Measurements from ENCODE around the gene TEX29. TPM values are rescaled to one million over a fixed set of nuclear protein-coding genes. Genes with fewer than 3 reads are reported as not detected.

Gene TEX29
- total and polyA plus RNA-seq, 2 of the 4 experiments (the other 2 are of a cell fraction), result 0.46 TPM; not detected in 1

DNA sequence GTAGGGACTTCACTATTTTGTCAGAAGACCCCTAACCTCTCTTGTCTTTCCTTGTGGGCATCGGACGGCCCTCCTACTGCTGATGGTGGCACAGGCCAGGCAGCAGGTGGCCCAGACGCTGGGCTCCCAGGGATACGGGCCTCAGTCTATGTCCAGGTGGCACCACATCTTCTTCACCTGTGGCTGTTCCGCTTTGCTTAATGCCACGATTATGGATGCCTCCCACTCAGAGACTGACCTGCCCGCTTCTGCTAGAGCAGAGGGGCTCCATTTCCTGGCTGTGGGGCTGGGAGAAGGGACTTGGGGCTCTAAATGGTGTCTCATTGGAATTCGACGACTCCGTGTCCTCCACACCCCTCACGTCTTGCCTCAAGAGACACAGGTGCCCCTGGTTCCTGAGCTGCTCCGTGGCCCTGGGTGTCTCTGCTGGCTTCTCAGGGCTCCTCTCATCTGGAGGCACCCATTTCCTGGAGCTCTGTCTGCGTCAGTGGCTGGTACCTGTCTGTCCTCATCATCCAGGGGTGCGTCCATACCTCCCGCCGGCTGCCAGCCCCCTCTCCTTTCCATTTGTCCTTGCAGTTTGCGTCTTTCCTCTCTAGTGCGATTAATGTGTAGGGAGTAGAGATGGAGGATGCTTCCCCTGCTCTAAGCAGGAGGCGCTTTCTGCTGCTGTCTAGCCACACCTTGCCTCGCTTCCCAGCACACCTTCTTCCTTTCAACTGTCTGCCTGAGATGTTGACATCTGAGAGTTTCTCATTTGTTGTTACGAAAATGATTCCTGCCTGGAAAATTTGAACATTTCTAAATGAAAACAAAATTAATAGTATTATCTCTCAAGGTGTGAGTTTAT is 63.4 kb downstream of the TEX29 start:
- WGBS, 2 experiments (ENCODE audit: extremely low coverage in 2 of 2, insufficient read length in 1 of 2), result 62% methylated on average over 5 of the region's 21 CpGs; no CpG with 5 or more reads in 1 of the 2 experiments
- Histone ChIP-seq H2BK20ac (ENCODE audit: low read depth, low read length) (no peak overlapping the region), H3K4ac (ENCODE audit: low read depth, low read length) (no peak overlapping the region), H3K36me3 (ENCODE audit: control insufficient read depth, insufficient read depth, low read length) (no peaks in the 10 kb centered on the region), H3K23ac (ENCODE audit: low read depth, low read length) (no peak overlapping the region), H4K5ac (ENCODE audit: low read depth, low read length) (no peak overlapping the region), H3K4me3 (ENCODE audit: insufficient read depth, low read depth, low read length) (no peak overlapping the region), H2AFZ (replicated peaks; ENCODE audit: low read length, poor library complexity) (no peak overlapping the region), H2AK5ac (ENCODE audit: low read depth, low read length) (no peak overlapping the region), H2BK15ac (ENCODE audit: low read depth, low read length) (no peak overlapping the region), H4K20me1 (ENCODE audit: insufficient read depth, low read length) (no peaks in the 10 kb centered on the region), H3K9me1 (ENCODE audit: insufficient read depth, low read length) (0 out of 2 replicates have a peak, but pooled peaks cover 2% of the 10 kb centered on the region), H3K79me1 (ENCODE audit: low read depth in 1 of 2, low read length in 2 of 2) (no peaks in the 10 kb centered on the region), H3K56ac (ENCODE audit: extremely low read depth, insufficient read depth, low read length) (no peak overlapping the region), H3K4me1 (ENCODE audit: control insufficient read depth, insufficient read depth, low read length) (no peaks in the 10 kb centered on the region), H2BK120ac (ENCODE audit: low read depth, low read length) (no peak overlapping the region), H3K9me3 (ENCODE audit: control insufficient read depth, insufficient read depth, low read length) (peaks cover 3% of the 10 kb centered on the region; the same call in 1 of the 2 replicates), H3K27ac (ENCODE audit: insufficient read depth, low read length) (no peak overlapping the region), H2AK9ac (replicated peaks; ENCODE audit: low read depth, low read length, poor library complexity) (no peak overlapping the region), H2BK5ac (ENCODE audit: low read depth, low read length, poor library complexity, severe bottlenecking) (no peak overlapping the region), H3K14ac (replicated peaks; ENCODE audit: low read depth, low read length) (no peak overlapping the region), H3K27me3 (ENCODE audit: control insufficient read depth, insufficient read depth, low read length) (no peaks in the 10 kb centered on the region; the same call in 1 of the 2 replicates), H3K18ac (ENCODE audit: low read depth, low read length) (no peak overlapping the region), H4K8ac (ENCODE audit: low read depth in 2 of 2, low read length in 2 of 2) (no peak overlapping the region), H4K91ac (ENCODE audit: insufficient read depth, low read depth, low read length) (no peak overlapping the region), H3K9ac (ENCODE audit: low read depth, low read length) (no peak overlapping the region), H3K4me2 (ENCODE audit: low read depth, low read length) (no peak overlapping the region)
- no peak for ATAC-seq (ENCODE audit: low read depth)
- in situ Hi-C loops (cut with MboI; ENCODE audit: low sequenced_read_pairs), result no loop called here
- BruUV-seq (replicated peaks), result no TSS peak
- intact Hi-C loops (cut with micrococcal nuclease), result no loop called here
- DNase-seq, result no peak
- dilution Hi-C loops (cut with HindIII; ENCODE audit: low sequenced_read_pairs, unreplicated experiment), result no loop called here
- ChIA-PET POLR2A (ENCODE audit: unreplicated experiment) (no interaction called here), CTCF (no interaction called here)
- TF ChIP-seq ELK1 (IDR thresholded peaks at IDR 0.05; ENCODE audit: borderline replicate concordance, low read depth, low read length) (no peak), POLR2A (IDR thresholded peaks at IDR 0.05; ENCODE audit: low read depth, low read length) (no peak), FOS (IDR thresholded peaks at IDR 0.05; ENCODE audit: low read depth, low read length) (no peak), RAD21 (IDR thresholded peaks at IDR 0.05; ENCODE audit: low read length) (no peak), CHD1 (IDR thresholded peaks at IDR 0.05; ENCODE audit: low read depth, low read length) (no peak), RCOR1 (IDR thresholded peaks at IDR 0.05; ENCODE audit: insufficient replicate concordance, low read length) (no peak), CEBPB (IDR thresholded peaks at IDR 0.05; ENCODE audit: low read depth, low read length) (no peak), NFE2L2 (IDR thresholded peaks at IDR 0.05; ENCODE audit: low read depth, low read length) (no peak), MAFK (IDR thresholded peaks at IDR 0.05; ENCODE audit: low read depth, low read length) (no peak), MXI1 (IDR thresholded peaks at IDR 0.05; ENCODE audit: borderline replicate concordance, low read depth, low read length) (no peak), MAZ (IDR thresholded peaks at IDR 0.05; ENCODE audit: borderline replicate concordance, low read depth, low read length) (no peak), RFX5 (IDR thresholded peaks at IDR 0.05; ENCODE audit: low read depth, low read length) (no peak), SMC3 (IDR thresholded peaks at IDR 0.05; ENCODE audit: low read depth, low read length) (no peak)
- TF ChIP-seq, protein P1, sequence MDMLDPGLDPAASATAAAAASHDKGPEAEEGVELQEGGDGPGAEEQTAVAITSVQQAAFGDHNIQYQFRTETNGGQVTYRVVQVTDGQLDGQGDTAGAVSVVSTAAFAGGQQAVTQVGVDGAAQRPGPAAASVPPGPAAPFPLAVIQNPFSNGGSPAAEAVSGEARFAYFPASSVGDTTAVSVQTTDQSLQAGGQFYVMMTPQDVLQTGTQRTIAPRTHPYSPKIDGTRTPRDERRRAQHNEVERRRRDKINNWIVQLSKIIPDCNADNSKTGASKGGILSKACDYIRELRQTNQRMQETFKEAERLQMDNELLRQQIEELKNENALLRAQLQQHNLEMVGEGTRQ (IDR thresholded peaks at IDR 0.05; ENCODE audit: low read depth, low read length), result no peak
- TF ChIP-seq, protein P2, sequence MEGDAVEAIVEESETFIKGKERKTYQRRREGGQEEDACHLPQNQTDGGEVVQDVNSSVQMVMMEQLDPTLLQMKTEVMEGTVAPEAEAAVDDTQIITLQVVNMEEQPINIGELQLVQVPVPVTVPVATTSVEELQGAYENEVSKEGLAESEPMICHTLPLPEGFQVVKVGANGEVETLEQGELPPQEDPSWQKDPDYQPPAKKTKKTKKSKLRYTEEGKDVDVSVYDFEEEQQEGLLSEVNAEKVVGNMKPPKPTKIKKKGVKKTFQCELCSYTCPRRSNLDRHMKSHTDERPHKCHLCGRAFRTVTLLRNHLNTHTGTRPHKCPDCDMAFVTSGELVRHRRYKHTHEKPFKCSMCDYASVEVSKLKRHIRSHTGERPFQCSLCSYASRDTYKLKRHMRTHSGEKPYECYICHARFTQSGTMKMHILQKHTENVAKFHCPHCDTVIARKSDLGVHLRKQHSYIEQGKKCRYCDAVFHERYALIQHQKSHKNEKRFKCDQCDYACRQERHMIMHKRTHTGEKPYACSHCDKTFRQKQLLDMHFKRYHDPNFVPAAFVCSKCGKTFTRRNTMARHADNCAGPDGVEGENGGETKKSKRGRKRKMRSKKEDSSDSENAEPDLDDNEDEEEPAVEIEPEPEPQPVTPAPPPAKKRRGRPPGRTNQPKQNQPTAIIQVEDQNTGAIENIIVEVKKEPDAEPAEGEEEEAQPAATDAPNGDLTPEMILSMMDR (conservative IDR thresholded peaks at IDR 0.05; ENCODE audit: low read depth, low read length), result no peak

Measured in IMR-90 (cell line).